H9 (cell line): ENCODE data around the gene LRIG1. TPM values are rescaled to one million over a fixed set of nuclear protein-coding genes. Genes with fewer than 3 reads are reported as not detected.

Source experiments
- DNase-seq: peaks from one replicate; pipeline ENCODE4 v3.0.0-alpha.2; 2017
- H2AFZ ChIP-seq: one replicate; pipeline ENCODE4 v1.6.1; 2013; ENCODE audit warnings: mild to moderate bottlenecking, low read length, control low read depth, moderate library complexity
- H2AK5ac ChIP-seq: 2 replicates; pipeline ENCODE4 v1.6.1; 2013; ENCODE audit warnings: low read length, control low read depth, mixed read lengths; ENCODE audit not compliant: insufficient read length
- H2BK120ac ChIP-seq: one replicate; pipeline ENCODE4 v1.6.1; 2013; ENCODE audit warnings: low read depth, mild to moderate bottlenecking, low read length, control low read depth, inconsistent platforms; ENCODE audit not compliant: poor library complexity, severe bottlenecking
- H2BK12ac ChIP-seq: 2 replicates; pipeline ENCODE4 v1.6.1; 2013; ENCODE audit warnings: low read length, control low read depth, mixed read lengths, low read depth; ENCODE audit not compliant: insufficient read length
- H2BK15ac ChIP-seq: 2 replicates; pipeline ENCODE4 v1.6.1; 2013; ENCODE audit warnings: low read depth, low read length, control low read depth
- H2BK20ac ChIP-seq: one replicate; pipeline ENCODE4 v1.6.1; 2013; ENCODE audit warnings: low read depth, mild to moderate bottlenecking, low read length, control low read depth, inconsistent platforms; ENCODE audit not compliant: poor library complexity, severe bottlenecking
- H2BK5ac ChIP-seq: 2 replicates; pipeline ENCODE4 v1.6.1; 2013; ENCODE audit warnings: low read length, control low read depth, mixed read lengths; ENCODE audit not compliant: insufficient read length
- H3K14ac ChIP-seq: 2 replicates; pipeline ENCODE4 v1.6.1; 2013; ENCODE audit warnings: low read length, control low read depth; ENCODE audit not compliant: insufficient read depth
- H3K18ac ChIP-seq: 2 replicates; pipeline ENCODE4 v1.6.1; 2013; ENCODE audit warnings: low read depth, mild to moderate bottlenecking, mixed read lengths, low read length, control low read depth; ENCODE audit not compliant: insufficient read length
- H3K23ac ChIP-seq: 2 replicates; pipeline ENCODE4 v1.6.1; 2013; ENCODE audit warnings: low read length, control low read depth, mixed read lengths, low read depth; ENCODE audit not compliant: insufficient read length
- H3K23me2 ChIP-seq: 2 replicates; pipeline ENCODE4 v1.6.1; 2013; ENCODE audit warnings: low read depth, mild to moderate bottlenecking, mixed read lengths, low read length, control low read depth; ENCODE audit not compliant: insufficient read length, poor library complexity, severe bottlenecking
- H3K27ac ChIP-seq: 2 replicates; pipeline ENCODE4 v1.5.1; 2013; ENCODE audit warnings: low read length, control low read depth, mixed read lengths, low read depth; ENCODE audit not compliant: insufficient read length
- H3K27me3 ChIP-seq: 2 replicates; pipeline ENCODE4 v1.6.1; 2013; ENCODE audit warnings: low read length, control low read depth, inconsistent platforms; ENCODE audit not compliant: insufficient read depth
- H3K4ac ChIP-seq: 2 replicates; pipeline ENCODE4 v1.6.1; 2013; ENCODE audit warnings: low read depth, mild to moderate bottlenecking, control low read depth, inconsistent platforms, low read length, moderate library complexity
- H3K4me1 ChIP-seq: 2 replicates; pipeline ENCODE4 v1.6.1; 2013; ENCODE audit warnings: low read length, control low read depth, inconsistent platforms; ENCODE audit not compliant: insufficient read depth
- H3K4me2 ChIP-seq: 2 replicates; pipeline ENCODE4 v1.6.1; 2013; ENCODE audit warnings: low read length, control low read depth, mixed read lengths; ENCODE audit not compliant: insufficient read length, insufficient read depth
- H3K56ac ChIP-seq: 2 replicates; pipeline ENCODE4 v1.6.1; 2013; ENCODE audit warnings: low read depth, mild to moderate bottlenecking, mixed read lengths, low read length, control low read depth; ENCODE audit not compliant: insufficient read length
- H3K79me1 ChIP-seq: 2 replicates; pipeline ENCODE4 v1.6.1; 2013; ENCODE audit warnings: low read depth, mild to moderate bottlenecking, moderate library complexity, low read length, control low read depth, inconsistent platforms; ENCODE audit not compliant: insufficient read depth, poor library complexity, severe bottlenecking
- H3K79me2 ChIP-seq: 2 replicates; pipeline ENCODE4 v1.6.1; 2013; ENCODE audit warnings: low read length, control low read depth, inconsistent platforms; ENCODE audit not compliant: insufficient read depth
- H3K9ac ChIP-seq: 2 replicates; pipeline ENCODE4 v1.6.1; 2013; ENCODE audit warnings: low read length, control low read depth, mixed read lengths; ENCODE audit not compliant: insufficient read length; ENCODE audit errors: extremely low read depth
- H3K9me3 ChIP-seq: one replicate; pipeline ENCODE4 v1.6.1; 2013; ENCODE audit warnings: low read depth, low read length, inconsistent platforms; ENCODE audit not compliant: control insufficient read depth
- H3T11ph ChIP-seq: one replicate; pipeline ENCODE4 v1.6.1; 2013; ENCODE audit warnings: mild to moderate bottlenecking, low read length, control low read depth, inconsistent platforms
- H4K20me1 ChIP-seq: one replicate; pipeline ENCODE4 v1.6.1; 2013; ENCODE audit not compliant: control insufficient read depth, insufficient read length, insufficient read depth
- H4K5ac ChIP-seq: 2 replicates; pipeline ENCODE4 v1.6.1; 2013; ENCODE audit warnings: low read depth, mild to moderate bottlenecking, mixed read lengths, low read length, control low read depth; ENCODE audit not compliant: insufficient read length
- H4K8ac ChIP-seq: replicated peaks from 2 replicates; pipeline ENCODE4 v1.6.1; 2013; ENCODE audit warnings: low read length, control low read depth, mixed read lengths, low read depth; ENCODE audit not compliant: insufficient read length
- H4K91ac ChIP-seq: 2 replicates; pipeline ENCODE4 v1.6.1; 2013; ENCODE audit warnings: low read depth, mild to moderate bottlenecking, moderate library complexity, mixed read lengths, low read length, control low read depth; ENCODE audit not compliant: insufficient read length
- H3K27ac Mint-ChIP-seq, 3 experiments: 2 replicates in 2 of 3; 3 replicates in 1 of 3; pipeline ENCODE4 v1.8.0; 2020 to 2021; ENCODE audit warnings: mixed read lengths in 3 of 3, mild to moderate bottlenecking in 1 of 3, moderate library complexity in 1 of 3
- H3K27me3 Mint-ChIP-seq: 2 replicates; pipeline ENCODE4 v1.8.0; 2021; ENCODE audit warnings: low read depth, mild to moderate bottlenecking, moderate library complexity, mixed read lengths
- H3K36me3 Mint-ChIP-seq, 3 experiments: 2 replicates in 2 of 3; 3 replicates in 1 of 3; pipeline ENCODE4 v1.8.0; 2020 to 2021; ENCODE audit warnings: low read depth in 3 of 3, mixed read lengths in 3 of 3; ENCODE audit not compliant: insufficient read depth in 1 of 3
- H3K4me1 Mint-ChIP-seq, 2 experiments: 2 replicates each; pipeline ENCODE4 v1.8.0; 2020; ENCODE audit warnings: mixed read lengths in 2 of 2
- H3K4me3 Mint-ChIP-seq, 2 experiments: 2 replicates in 1 of 2; 3 replicates in 1 of 2; pipeline ENCODE4 v1.8.0; 2020 to 2021; ENCODE audit warnings: mild to moderate bottlenecking in 2 of 2, mixed read lengths in 2 of 2, moderate library complexity in 1 of 2
- H3K9me3 Mint-ChIP-seq, 2 experiments: 2 replicates in 1 of 2; 3 replicates in 1 of 2; pipeline ENCODE4 v1.8.0; 2020; ENCODE audit warnings: mild to moderate bottlenecking in 2 of 2, mixed read lengths in 2 of 2, moderate library complexity in 1 of 2
- CTCF ChIP-seq: fragments of 200-600 bp; sonication (generic); conservative IDR thresholded peaks from 3 replicates; pipeline ENCODE4 v1.8.0; 2021; ENCODE audit warnings: antibody characterized with exemption, mild to moderate bottlenecking
- WGBS: extraction: QIAGEN DNeasy Blood & Tissue Kit; methylation state at CpG from one replicate; pipeline ENCODE4 v1.1.7; 2013; ENCODE audit warnings: missing lambda C conversion rate, low lambda C conversion rate, mixed read lengths; ENCODE audit not compliant: insufficient read length; ENCODE audit errors: extremely low coverage; 5-methylcytosine and 5-hydroxymethylcytosine counted together
- total RNA-seq: library from RNA; stranded (reverse); gene quantifications from 2 replicates; pipeline ENCODE4 v1.2.1, GENCODE V29; 2021

Gene LRIG1
- total RNA-seq, 1 experiment from 2014 or later: 70.3 TPM

GRCh38 chr3:66405701-66406091 lies 95.1 kb downstream of the LRIG1 start:
- no peaks in the 10 kb centered on the region for H3K9me3 Mint-ChIP-seq
- H3K4me1 Mint-ChIP-seq: peaks cover 50 to 54% of the 10 kb centered on the region in 2 experiments
- no peak overlapping the region for H3T11ph ChIP-seq
- H3K27me3 Mint-ChIP-seq: no peaks in the 10 kb centered on the region; the same call in 1 of the 2 replicates
- H2BK120ac ChIP-seq: no peak overlapping the region
- no peak overlapping the region for H3K4me3 Mint-ChIP-seq
- H3K27ac ChIP-seq: no peak overlapping the region
- no peak overlapping the region for H2AK5ac ChIP-seq
- no peak for DNase-seq
- H3K9ac ChIP-seq: no peak overlapping the region
- H3K56ac ChIP-seq: no peak overlapping the region
- no peak overlapping the region for H3K4me2 ChIP-seq
- H4K5ac ChIP-seq: no peak overlapping the region
- WGBS: no CpG with 5 or more reads among the region's 11 CpGs
- no peak overlapping the region for H3K4ac ChIP-seq
- no peaks in the 10 kb centered on the region for H3K9me3 ChIP-seq
- no peaks in the 10 kb centered on the region for H4K20me1 ChIP-seq
- TF ChIP-seq CTCF: no peak
- H2BK20ac ChIP-seq: no peak overlapping the region
- no peak overlapping the region for H2BK5ac ChIP-seq
- peaks cover 3% of the 10 kb centered on the region for H3K79me1 ChIP-seq
- H4K91ac ChIP-seq: no peak overlapping the region
- no peak overlapping the region for H2BK12ac ChIP-seq
- no peak overlapping the region for H4K8ac ChIP-seq
- no peak overlapping the region for H2BK15ac ChIP-seq
- no peaks in the 10 kb centered on the region for H3K27me3 ChIP-seq
- no peaks in the 10 kb centered on the region; the same call in 1 of the 2 replicates for H3K79me2 ChIP-seq
- H3K23ac ChIP-seq: no peak overlapping the region
- H3K18ac ChIP-seq: no peak overlapping the region
- no peaks in the 10 kb centered on the region for H3K23me2 ChIP-seq
- H3K14ac ChIP-seq: no peak overlapping the region
- peaks cover 62 to 95% (median 89%) of the 10 kb centered on the region in 3 experiments; a peak in 6 of 7 replicates for H3K36me3 Mint-ChIP-seq
- no peak overlapping the region for H2AFZ ChIP-seq
- H3K4me1 ChIP-seq: no peaks in the 10 kb centered on the region; the same call in 1 of the 2 replicates
- peak overlapping the region in 1 of 3 experiments; percentile 91; a peak in 1 of 7 replicates for H3K27ac Mint-ChIP-seq
